ENCODE results near the gene RASGRP4.
"Not testable (repeated sequence)": the region's sequence is repeated elsewhere in the genome, so short reads cannot be mapped to it uniquely, and the experiment has no call there.

RASGRP4 gene

GRCh38 chr19:38425810-38426466 is at the start of gene RASGRP4:
Gene RASGRP4, minus strand, starts transcription at chr19:38426219. Its CDS starts 128 bp downstream, at chr19:38426091.
- in situ Hi-C loops (cut with MboI; ENCODE audit: low pct_unique_long_range_greater_than_20kb, low sequenced_read_pairs, unreplicated experiment) = no loop called here
- TF ChIP-seq, protein P1, sequence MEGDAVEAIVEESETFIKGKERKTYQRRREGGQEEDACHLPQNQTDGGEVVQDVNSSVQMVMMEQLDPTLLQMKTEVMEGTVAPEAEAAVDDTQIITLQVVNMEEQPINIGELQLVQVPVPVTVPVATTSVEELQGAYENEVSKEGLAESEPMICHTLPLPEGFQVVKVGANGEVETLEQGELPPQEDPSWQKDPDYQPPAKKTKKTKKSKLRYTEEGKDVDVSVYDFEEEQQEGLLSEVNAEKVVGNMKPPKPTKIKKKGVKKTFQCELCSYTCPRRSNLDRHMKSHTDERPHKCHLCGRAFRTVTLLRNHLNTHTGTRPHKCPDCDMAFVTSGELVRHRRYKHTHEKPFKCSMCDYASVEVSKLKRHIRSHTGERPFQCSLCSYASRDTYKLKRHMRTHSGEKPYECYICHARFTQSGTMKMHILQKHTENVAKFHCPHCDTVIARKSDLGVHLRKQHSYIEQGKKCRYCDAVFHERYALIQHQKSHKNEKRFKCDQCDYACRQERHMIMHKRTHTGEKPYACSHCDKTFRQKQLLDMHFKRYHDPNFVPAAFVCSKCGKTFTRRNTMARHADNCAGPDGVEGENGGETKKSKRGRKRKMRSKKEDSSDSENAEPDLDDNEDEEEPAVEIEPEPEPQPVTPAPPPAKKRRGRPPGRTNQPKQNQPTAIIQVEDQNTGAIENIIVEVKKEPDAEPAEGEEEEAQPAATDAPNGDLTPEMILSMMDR (IDR thresholded peaks at IDR 0.05; ENCODE audit: extremely low read depth, insufficient read depth, missing control alignments) = no peak
- peak; percentile 68 for DNase-seq (ENCODE audit: low spot score)

GRCh38 chr19:38475176-38475575 is 49.2 kb upstream of the RASGRP4 start:
- TF ChIP-seq, protein P1 (IDR thresholded peaks at IDR 0.05; ENCODE audit: extremely low read depth, insufficient read depth, missing control alignments) = no peak
- DNase-seq (ENCODE audit: low spot score) = no peak
- in situ Hi-C loops (cut with MboI; ENCODE audit: low pct_unique_long_range_greater_than_20kb, low sequenced_read_pairs, unreplicated experiment) = no loop called here

DNA sequence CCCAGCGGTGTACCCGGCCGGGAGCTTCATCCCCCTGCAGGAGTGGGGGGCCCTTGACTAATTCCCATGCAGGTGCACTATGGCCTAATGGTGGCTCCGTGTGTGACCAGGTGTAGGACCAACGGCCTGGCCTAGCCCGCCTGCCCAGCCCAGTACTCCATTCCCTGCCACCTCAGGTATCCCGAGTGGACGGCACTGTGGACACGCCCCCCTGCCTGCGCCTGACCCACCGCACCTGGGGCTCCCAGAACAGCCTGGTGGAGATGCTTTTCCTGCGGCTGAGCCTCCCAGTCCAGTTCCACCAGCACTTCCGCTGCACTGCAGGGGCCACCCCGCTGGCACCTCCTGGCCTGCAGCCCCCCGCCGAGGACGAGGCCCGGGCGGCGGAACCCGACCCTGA is 47.2 kb upstream of the RASGRP4 start:
- DNase-seq (ENCODE audit: low spot score) = no peak
- in situ Hi-C loops (cut with MboI; ENCODE audit: low pct_unique_long_range_greater_than_20kb, low sequenced_read_pairs, unreplicated experiment) = no loop called here
- TF ChIP-seq, protein P1 (IDR thresholded peaks at IDR 0.05; ENCODE audit: extremely low read depth, insufficient read depth, missing control alignments) = no peak

DNA sequence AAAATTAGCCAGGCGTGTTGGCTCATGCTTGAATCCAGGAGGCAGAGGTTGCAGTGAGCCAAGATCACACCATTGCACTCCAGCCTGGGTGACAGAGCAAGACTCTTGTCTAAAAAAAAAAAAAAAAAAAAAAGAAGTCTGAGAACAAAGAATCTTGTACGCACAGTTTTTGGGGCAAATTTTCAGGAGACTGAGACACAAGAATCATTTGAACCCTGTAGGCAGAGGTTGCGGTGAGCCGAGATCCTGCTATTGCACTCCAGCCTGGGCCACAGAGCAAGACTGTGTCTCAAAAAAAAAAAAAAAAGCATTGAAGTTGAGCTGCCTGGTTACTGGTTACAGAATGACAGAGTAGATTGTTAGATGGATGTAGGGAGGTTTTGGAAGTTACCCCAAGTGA is 46.7 kb upstream of the RASGRP4 start:
- DNase-seq (ENCODE audit: low spot score); in situ Hi-C loops (cut with MboI; ENCODE audit: low pct_unique_long_range_greater_than_20kb, low sequenced_read_pairs, unreplicated experiment): not testable (repeated sequence)

- TF ChIP-seq, protein P1 (IDR thresholded peaks at IDR 0.05; ENCODE audit: extremely low read depth, insufficient read depth, missing control alignments) = no peak
- in situ Hi-C loops (cut with MboI; ENCODE audit: low pct_unique_long_range_greater_than_20kb, low sequenced_read_pairs, unreplicated experiment) = no loop called here
- DNase-seq (ENCODE audit: low spot score) = no peak
Observed at GRCh38 chr19:38470788-38471480, 44.9 kb upstream of the RASGRP4 start.

DNA sequence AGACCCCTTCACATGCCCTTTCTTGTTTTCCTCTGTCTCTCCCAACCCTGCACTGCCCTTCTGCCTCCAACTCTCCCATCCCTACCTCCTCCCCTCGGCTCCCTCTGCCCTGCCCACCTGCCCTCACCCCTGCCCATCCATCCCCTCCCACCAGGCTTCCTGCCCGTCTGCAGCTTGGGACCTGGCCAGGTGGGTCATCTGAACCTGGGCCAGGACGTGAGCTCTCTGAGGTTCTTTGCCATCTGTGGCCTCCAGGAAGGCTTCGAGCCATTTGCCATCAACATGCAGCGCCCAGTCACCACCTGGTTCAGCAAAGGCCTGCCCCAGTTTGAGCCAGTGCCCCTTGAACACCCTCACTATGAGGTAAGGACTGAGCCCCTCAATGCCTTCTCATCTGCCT is 43.1 kb upstream of the RASGRP4 start:
- in situ Hi-C loops (cut with MboI; ENCODE audit: low pct_unique_long_range_greater_than_20kb, low sequenced_read_pairs, unreplicated experiment) = no loop called here
- no peak for DNase-seq (ENCODE audit: low spot score)
- TF ChIP-seq, protein P1 (IDR thresholded peaks at IDR 0.05; ENCODE audit: extremely low read depth, insufficient read depth, missing control alignments) = no peak

Data from GM13977 (cell line).